Sigmoid colon (tissue), 4 donors: ENCODE measurements around the gene DNAH10.

Experiments used
- POLR2A ChIP-seq, 2 donors: fragments of 450-650 bp; IDR thresholded peaks; one replicate each; pipeline ENCODE4 v1.6.1; 2016; ENCODE audit warnings: antibody characterized with exemption in 2 of 2, mild to moderate bottlenecking in 2 of 2, moderate library complexity in 2 of 2
- POLR2AphosphoS5 ChIP-seq, 4 donors: sonication (generic); formaldehyde crosslinking; IDR thresholded peaks; one replicate each; pipeline ENCODE4 v1.6.1; 2017; ENCODE audit warnings: antibody characterized with exemption in 4 of 4
- TF ChIP-seq, protein P1 (sequence below), 4 experiments: fragments of 450-650 bp in 3 of 4; fragments of 200-600 bp in 1 of 4; IDR thresholded peaks; one replicate each; pipeline ENCODE4 v1.5.1; 2016 to 2019; ENCODE audit warnings: antibody characterized with exemption in 4 of 4, mild to moderate bottlenecking in 3 of 4, moderate library complexity in 2 of 4

GRCh38 chr12:123914726-123915333 is 152.7 kb downstream of the DNAH10 start:
- TF ChIP-seq POLR2A (IDR thresholded peaks at IDR 0.05) (no peak), POLR2AphosphoS5 (IDR thresholded peaks at IDR 0.05) (no peak)
- TF ChIP-seq, protein P1, sequence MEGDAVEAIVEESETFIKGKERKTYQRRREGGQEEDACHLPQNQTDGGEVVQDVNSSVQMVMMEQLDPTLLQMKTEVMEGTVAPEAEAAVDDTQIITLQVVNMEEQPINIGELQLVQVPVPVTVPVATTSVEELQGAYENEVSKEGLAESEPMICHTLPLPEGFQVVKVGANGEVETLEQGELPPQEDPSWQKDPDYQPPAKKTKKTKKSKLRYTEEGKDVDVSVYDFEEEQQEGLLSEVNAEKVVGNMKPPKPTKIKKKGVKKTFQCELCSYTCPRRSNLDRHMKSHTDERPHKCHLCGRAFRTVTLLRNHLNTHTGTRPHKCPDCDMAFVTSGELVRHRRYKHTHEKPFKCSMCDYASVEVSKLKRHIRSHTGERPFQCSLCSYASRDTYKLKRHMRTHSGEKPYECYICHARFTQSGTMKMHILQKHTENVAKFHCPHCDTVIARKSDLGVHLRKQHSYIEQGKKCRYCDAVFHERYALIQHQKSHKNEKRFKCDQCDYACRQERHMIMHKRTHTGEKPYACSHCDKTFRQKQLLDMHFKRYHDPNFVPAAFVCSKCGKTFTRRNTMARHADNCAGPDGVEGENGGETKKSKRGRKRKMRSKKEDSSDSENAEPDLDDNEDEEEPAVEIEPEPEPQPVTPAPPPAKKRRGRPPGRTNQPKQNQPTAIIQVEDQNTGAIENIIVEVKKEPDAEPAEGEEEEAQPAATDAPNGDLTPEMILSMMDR (IDR thresholded peaks at IDR 0.05): no peak
